MG63 (cell line): ENCODE results near the gene SMAP2. TPM values are rescaled to one million over a fixed set of nuclear protein-coding genes. Genes with fewer than 3 reads are reported as not detected.
"Not testable (repeated sequence)": the region's sequence is repeated elsewhere in the genome, so short reads cannot be mapped to it uniquely, and the experiment has no call there.

Experiments
- DNase-seq: peaks from one replicate; pipeline ENCODE4 v3.0.0-alpha.2; 2020
- H3K27me3 ChIP-seq: fragments of 250-450 bp; sonication (Bioruptor Pico); 2 replicates; pipeline ENCODE4 v1.5.1; 2020; ENCODE audit warnings: mild to moderate bottlenecking, moderate library complexity
- H3K36me3 ChIP-seq: fragments of 250-450 bp; sonication (Bioruptor Pico); 2 replicates; pipeline ENCODE4 v1.5.1; 2020; ENCODE audit warnings: mild to moderate bottlenecking, moderate library complexity
- H3K4me3 ChIP-seq: fragments of 250-450 bp; sonication (Bioruptor Pico); 2 replicates; pipeline ENCODE4 v1.5.1; 2020; ENCODE audit warnings: mild to moderate bottlenecking, moderate library complexity
- H3K9me3 ChIP-seq: fragments of 250-450 bp; sonication (Bioruptor Pico); 2 replicates; pipeline ENCODE4 v1.5.1; 2020; ENCODE audit warnings: mild to moderate bottlenecking, moderate library complexity
- total RNA-seq: library from RNA; depleted of rRNA; stranded (reverse); fragments of >200 nt; shearing (Covaris generic); gene quantifications from 2 replicates; pipeline ENCODE4 v1.2.3, GENCODE V29; 2014; ENCODE audit warnings: low replicate concordance; rRNA removed

The SMAP2 gene
- total RNA-seq: 95.8 and 98.2 TPM in 2 replicates

DNA sequence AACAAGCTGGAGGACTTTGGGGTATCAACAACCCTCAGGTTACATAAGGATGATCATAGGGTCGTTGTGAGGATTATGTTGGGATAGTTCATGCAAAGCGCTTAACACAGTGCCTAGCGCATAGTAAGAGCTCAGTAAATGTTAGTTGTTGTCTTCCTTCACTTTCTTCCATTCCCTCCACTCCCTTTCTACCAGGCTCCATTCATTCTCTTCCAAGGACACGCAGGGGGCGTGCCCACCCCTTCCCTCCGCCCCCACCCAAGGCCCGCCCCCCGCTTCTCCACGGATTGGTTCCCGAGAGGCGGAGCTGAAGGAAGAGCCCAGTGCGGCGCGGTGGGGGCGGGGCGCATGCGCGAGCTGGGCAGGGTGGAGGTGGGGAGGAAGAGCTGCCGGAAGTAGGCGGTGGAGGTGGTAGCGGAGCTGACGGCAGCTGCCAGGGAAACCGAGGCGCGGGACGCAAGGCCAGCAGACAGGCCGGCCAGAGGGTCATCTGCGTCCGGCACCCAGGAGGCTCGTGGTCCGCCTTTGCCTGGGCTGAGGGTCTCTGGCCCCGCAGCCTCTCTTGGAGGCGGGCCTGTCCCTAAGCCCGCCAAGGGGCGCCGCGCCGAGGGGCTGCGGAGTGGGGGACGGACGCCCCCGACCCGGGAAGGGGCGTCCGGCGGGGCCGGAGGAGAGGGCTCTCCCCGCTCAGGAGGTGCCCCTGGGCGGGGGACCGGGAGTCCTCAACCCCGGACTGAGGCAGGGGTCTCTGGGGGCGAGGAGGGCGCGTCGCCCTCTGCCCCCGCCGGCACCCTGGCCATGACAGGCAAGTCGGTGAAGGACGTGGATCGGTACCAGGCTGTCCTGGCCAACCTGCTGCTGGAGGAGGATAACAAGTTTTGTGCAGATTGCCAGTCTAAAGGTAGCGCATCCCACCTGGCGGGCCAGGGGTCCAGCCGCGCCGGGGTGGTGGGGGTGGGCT lies at the start of gene SMAP2:
Gene SMAP2, plus strand, starts transcription at position 405 of the 961 bp plus-strand sequence. Its CDS starts 394 bp downstream, at position 799.
- DNase-seq: peak; percentile 95

DNA sequence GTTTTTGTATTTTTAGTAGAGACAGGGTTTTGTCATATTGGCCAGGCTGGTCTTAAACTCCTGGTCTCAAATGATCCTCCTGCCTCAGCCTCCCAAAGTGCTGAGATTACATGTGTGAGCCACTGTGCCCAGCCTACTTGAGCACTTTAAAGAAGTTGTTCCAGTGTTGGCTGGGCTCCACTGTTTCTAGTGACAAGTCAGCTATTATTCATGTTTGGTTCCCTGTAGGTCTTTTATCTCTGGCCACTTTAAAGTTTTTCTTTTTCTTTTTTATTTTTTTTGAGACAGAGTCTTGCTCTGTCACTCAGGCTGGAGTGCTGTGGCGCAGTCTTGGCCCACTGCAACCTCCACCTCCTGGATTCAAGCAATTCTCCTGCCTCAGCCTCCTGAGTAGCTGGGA lies 42.1 kb upstream of the SMAP2 start:
- not testable (repeated sequence) for H3K4me3 ChIP-seq, H3K36me3 ChIP-seq, H3K9me3 ChIP-seq, H3K27me3 ChIP-seq, DNase-seq

More for the DNA sequence above, at the start of gene SMAP2:
- Histone ChIP-seq H3K9me3 (no peaks in the 10 kb centered on the region), H3K36me3 (peaks cover 27% of the 10 kb centered on the region), H3K4me3 (peak within 1 kb of the TSS; percentile 82), H3K27me3 (no peaks in the 10 kb centered on the region)

- no peak for DNase-seq
- no peaks in the 10 kb centered on the region for H3K36me3 ChIP-seq
- H3K4me3 ChIP-seq: no peak overlapping the region
- H3K27me3 ChIP-seq: no peaks in the 10 kb centered on the region
- no peaks in the 10 kb centered on the region for H3K9me3 ChIP-seq
These were observed 40.8 kb upstream of the SMAP2 start for GRCh38 chr1:40332695-40333094.

DNA sequence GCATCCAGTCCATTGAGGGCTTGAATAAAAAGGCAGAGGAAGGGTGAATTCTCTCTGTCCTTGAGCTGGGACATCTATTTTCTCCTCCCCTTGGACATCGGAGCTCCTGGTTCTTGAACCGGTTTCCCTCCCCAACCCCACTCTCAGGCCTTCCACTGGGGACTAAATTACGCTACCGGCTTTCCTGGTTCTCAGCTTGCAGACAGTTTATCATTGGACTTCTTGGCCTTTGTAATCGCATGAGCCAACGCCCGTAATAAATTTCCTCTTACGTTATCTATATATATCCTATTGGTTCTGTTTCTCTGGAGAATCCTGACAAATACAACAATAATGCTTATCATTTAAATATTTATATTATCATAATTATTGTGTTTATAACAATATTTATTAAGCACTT lies 36.1 kb upstream of the SMAP2 start:
- peaks cover 7% of the 10 kb centered on the region for H3K9me3 ChIP-seq
- no peak for DNase-seq
- no peak overlapping the region for H3K4me3 ChIP-seq
- H3K27me3 ChIP-seq: no peaks in the 10 kb centered on the region
- H3K36me3 ChIP-seq: no peaks in the 10 kb centered on the region

- Histone ChIP-seq H3K4me3 (no peak overlapping the region), H3K27me3 (no peaks in the 10 kb centered on the region), H3K9me3 (peaks cover 7% of the 10 kb centered on the region), H3K36me3 (no peaks in the 10 kb centered on the region)
- peak; percentile 68 for DNase-seq
These were observed 34.6 kb upstream of the SMAP2 start for GRCh38 chr1:40338745-40339419.

- Histone ChIP-seq H3K9me3 (peaks cover 7% of the 10 kb centered on the region), H3K4me3 (no peak overlapping the region), H3K27me3 (no peaks in the 10 kb centered on the region), H3K36me3 (no peaks in the 10 kb centered on the region)
- DNase-seq: no peak
These were observed 33.9 kb upstream of the SMAP2 start for GRCh38 chr1:40339420-40340323.

DNA sequence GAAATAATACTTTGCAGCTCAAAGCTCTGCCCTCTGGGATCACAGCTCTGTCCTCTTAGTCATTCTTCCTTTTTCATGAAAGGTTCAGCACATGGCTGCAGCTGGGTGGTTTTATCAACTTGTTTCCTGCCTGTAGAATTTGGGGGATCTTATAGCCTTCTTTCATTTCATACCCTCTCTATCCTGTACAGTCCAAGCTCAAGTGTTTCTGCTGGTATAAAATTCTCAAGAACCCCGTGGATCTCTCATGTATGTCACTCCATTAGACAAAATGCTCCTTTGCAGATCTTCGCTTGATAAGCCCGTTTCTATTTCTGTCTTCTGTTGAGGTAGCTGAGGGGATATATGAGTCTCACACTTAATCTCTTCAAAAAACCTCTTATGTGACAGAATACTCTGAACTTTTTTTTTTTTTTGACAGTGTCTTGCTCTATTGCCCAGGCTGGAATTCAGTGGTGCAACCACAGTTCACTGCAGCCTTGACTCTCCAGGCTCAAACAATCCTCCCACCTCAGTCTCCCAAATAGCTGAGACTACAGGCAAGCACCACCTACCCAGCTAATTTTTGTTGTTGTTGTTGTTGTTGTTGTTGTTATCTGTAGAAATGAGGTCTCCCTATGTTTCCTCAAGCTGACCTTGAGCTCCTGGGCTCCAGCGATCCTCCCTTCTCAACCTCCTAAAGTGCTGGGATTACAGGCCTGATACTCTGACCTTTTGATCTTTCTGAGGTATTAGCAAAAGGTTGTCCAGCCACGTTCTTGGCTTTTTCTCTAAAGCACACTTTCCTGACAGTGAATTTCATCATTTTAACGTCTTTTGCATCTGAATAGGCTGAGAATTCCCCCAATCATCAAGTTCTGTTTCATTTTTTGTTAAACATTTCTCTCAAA lies 31.8 kb upstream of the SMAP2 start:
- no peak overlapping the region for H3K4me3 ChIP-seq
- no peaks in the 10 kb centered on the region for H3K36me3 ChIP-seq
- no peak for DNase-seq
- no peaks in the 10 kb centered on the region for H3K27me3 ChIP-seq
- peaks cover 7% of the 10 kb centered on the region for H3K9me3 ChIP-seq

DNA sequence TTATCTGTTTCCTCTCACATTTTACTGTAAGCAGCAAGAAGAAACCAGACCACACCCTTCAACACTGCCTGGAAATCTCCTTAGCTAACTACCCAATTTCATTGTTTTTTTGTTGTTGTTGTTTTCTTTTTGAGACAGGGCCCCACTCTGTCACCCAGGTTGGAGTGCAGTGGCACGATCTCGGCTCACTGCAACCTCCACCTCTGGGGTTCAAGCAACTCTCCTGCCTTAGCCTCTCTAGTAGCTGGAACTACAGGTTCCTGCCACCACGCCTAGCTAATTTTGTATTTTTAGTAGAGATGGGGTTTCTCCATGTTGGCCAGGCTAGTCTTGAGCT lies 31.2 kb upstream of the SMAP2 start:
- not testable (repeated sequence) for DNase-seq, H3K27me3 ChIP-seq, H3K4me3 ChIP-seq, H3K9me3 ChIP-seq, H3K36me3 ChIP-seq

DNA sequence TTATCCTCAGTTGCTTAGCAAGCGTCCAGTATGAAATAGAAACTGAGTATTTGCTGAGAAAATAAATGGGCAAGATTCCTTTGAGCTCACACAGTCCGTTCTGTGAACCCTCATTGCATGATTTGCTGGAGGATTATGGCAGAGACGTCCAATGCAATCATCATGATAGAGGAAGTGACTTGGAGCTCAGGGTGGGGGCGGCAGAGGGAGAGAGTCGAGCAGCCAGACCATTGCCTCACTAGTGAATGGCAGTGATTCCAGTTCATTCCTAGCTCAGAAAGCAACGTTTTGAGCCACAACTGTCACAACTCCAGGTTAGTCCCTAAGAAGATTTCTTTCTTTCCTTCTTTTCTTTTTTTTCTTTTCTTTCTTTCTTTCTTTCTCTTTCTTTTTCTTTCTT lies 28.9 kb upstream of the SMAP2 start:
- Histone ChIP-seq H3K36me3 (no peaks in the 10 kb centered on the region), H3K27me3 (no peaks in the 10 kb centered on the region), H3K9me3 (peaks cover 7% of the 10 kb centered on the region), H3K4me3 (0 out of 2 replicates have a peak overlapping the region, but pooled peaks have one; percentile 5)
- DNase-seq: peak; percentile 75

GRCh38 chr1:40350391-40350790 lies 23.1 kb upstream of the SMAP2 start:
- Histone ChIP-seq H3K36me3 (no peaks in the 10 kb centered on the region), H3K27me3 (no peaks in the 10 kb centered on the region), H3K4me3 (no peak overlapping the region), H3K9me3 (no peaks in the 10 kb centered on the region)
- no peak for DNase-seq

GRCh38 chr1:40351124-40351523 lies 22.4 kb upstream of the SMAP2 start:
- no peak for DNase-seq
- no peak overlapping the region for H3K4me3 ChIP-seq
- no peaks in the 10 kb centered on the region for H3K9me3 ChIP-seq
- no peaks in the 10 kb centered on the region for H3K27me3 ChIP-seq
- H3K36me3 ChIP-seq: no peaks in the 10 kb centered on the region

DNA sequence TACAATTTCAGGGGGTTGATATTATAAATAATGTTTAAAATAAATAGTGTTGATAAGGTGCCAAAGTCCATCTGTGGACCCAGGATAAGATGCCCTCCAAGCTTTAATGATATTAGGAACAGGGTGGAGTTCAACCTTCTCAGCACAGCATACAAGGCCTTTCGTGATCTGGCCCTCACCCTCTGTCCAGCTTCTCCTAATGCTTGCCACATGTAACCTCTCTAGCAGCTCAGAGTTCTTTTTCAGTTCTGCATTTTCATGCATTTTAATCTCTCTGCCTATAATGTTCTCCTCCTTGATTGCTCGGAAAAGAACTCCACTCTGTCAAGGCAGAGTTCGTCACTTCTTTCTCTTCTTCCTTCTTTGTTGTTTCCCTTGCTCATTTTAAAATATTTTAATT lies 21.4 kb upstream of the SMAP2 start:
- H3K4me3 ChIP-seq: no peak overlapping the region
- H3K9me3 ChIP-seq: no peaks in the 10 kb centered on the region
- no peaks in the 10 kb centered on the region for H3K27me3 ChIP-seq
- H3K36me3 ChIP-seq: no peaks in the 10 kb centered on the region
- DNase-seq: no peak

DNA sequence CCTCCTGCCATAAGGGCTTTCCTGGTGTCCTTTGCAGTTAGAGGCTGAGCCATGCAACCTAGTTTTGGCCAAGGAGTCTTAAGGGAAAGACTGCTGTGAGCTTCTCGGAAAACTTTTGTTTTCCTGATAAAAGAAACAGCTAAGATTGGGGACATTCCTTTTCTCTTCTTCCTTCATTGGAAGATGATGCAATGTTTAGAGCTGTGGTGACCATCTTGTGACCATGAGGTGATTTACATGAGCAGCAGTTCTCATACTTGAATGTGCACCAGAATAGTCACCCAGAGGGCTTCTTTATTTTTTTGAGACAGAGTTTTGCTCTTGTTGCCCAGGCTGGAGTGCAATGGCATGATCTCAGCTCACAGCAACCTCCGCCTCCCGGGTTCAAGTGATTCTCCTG lies 20.4 kb upstream of the SMAP2 start:
- no peaks in the 10 kb centered on the region for H3K27me3 ChIP-seq
- no peaks in the 10 kb centered on the region for H3K36me3 ChIP-seq
- no peak for DNase-seq

GRCh38 chr1:40357625-40358024 lies 15.9 kb upstream of the SMAP2 start:
- DNase-seq: no peak
- no peak overlapping the region for H3K4me3 ChIP-seq

More for the DNA sequence above, 20.4 kb upstream of the SMAP2 start:
- Histone ChIP-seq H3K4me3 (no peak overlapping the region), H3K9me3 (peaks cover 5% of the 10 kb centered on the region)

GRCh38 chr1:40360631-40361030 lies 12.9 kb upstream of the SMAP2 start:
- DNase-seq: no peak
- Histone ChIP-seq H3K4me3 (no peak overlapping the region), H3K27me3 (no peaks in the 10 kb centered on the region), H3K9me3 (peaks cover 13% of the 10 kb centered on the region), H3K36me3 (no peaks in the 10 kb centered on the region)

More at GRCh38 chr1:40357625-40358024, 15.9 kb upstream of the SMAP2 start:
- no peaks in the 10 kb centered on the region for H3K27me3 ChIP-seq
- H3K36me3 ChIP-seq: no peaks in the 10 kb centered on the region
- peaks cover 10% of the 10 kb centered on the region for H3K9me3 ChIP-seq

DNA sequence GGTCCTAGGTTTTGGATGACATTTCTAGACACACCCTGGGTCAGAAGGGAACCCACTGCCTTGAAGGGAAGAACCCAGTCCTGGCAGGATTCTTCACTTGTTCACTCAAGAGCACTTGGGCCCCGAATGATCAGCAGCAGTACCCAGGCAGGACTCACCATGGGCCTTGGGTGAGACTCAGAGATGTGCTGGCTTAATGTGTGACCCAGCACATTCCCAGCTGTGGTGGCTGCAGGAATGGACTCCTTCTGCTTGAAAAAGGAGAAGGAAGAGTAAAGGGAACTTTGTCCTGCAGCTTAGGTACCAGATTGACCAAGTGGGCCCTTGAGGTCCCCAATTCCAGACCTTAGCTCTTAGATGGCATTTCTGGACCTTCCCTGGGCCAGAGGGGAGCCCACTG lies 12.3 kb upstream of the SMAP2 start:
- Histone ChIP-seq H3K27me3 (no peaks in the 10 kb centered on the region), H3K9me3 (peaks cover 13% of the 10 kb centered on the region), H3K4me3 (no peak overlapping the region), H3K36me3 (no peaks in the 10 kb centered on the region)
- DNase-seq: no peak
